ENCODE measurements around the gene PIEZO2.

The PIEZO2 gene

DNA sequence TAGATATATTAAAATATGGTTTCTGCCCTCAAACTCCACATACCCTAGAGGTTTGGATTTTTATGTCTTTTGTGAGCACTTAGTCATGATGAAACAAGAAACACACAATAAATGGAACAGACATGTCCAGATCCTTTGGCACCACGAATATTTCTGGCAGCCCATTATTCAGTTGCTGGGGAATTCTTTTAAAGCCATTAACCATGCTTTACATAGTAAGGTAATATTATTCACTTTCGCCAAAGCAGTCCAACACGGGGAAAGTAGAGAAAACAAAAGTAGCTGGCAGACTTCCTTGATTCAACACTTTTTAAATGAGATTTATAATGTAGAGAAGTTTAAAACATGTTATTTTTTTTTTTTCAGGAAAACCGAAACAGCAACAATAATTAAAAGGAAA is 235.4 kb downstream of the PIEZO2 start:
- DNase-seq = no peak
- ATAC-seq (replicated peaks) = no peak
- no peaks in the 10 kb centered on the region for H3K9me3 Mint-ChIP-seq
- no peak overlapping the region for H3K4me3 Mint-ChIP-seq
- H3K4me1 Mint-ChIP-seq = no peaks in the 10 kb centered on the region
- no peaks in the 10 kb centered on the region for H3K36me3 Mint-ChIP-seq
- H3K27me3 Mint-ChIP-seq = no peaks in the 10 kb centered on the region
- no peak overlapping the region for H3K27ac Mint-ChIP-seq

DNA sequence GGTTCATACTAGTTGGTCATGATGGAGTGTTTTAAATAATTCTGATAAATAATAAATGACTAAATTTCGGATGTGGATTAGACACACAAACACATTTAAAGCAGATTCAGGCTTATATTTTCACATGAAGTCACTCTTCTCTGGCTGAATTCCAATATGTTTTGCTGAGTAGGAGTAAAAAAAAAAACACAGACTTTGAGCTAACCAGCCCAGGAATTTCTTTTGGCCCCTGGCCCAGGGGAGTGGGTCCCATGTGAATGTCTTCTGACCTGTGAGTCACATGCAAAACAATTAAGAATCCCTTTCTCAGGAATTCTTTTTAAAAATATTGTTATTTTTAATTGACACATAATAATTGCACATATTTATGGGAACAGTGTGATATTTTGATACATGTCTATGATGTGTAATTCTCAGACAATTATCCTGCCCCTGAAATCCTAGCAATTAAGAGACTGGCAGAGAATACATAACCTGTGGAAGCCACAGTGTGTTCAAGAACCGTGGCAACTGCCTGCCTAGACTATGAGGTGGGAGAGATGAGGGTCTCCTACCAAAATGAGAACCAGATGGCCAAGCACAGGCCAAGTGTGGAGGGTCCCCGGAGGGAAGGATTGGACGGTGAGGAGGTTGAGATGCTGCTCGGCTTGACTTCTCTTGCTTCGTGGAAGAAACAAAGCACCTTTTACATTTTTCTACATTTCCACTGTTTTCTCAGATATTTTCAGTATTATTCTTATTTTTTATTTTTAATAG is 236.4 kb downstream of the PIEZO2 start:
- DNase-seq (no peak), ATAC-seq (replicated peaks) (no peak)
- Mint-ChIP-seq H3K4me1 (no peaks in the 10 kb centered on the region), H3K27me3 (no peaks in the 10 kb centered on the region), H3K9me3 (no peaks in the 10 kb centered on the region), H3K4me3 (no peak overlapping the region), H3K27ac (no peak overlapping the region), H3K36me3 (no peaks in the 10 kb centered on the region)

DNA sequence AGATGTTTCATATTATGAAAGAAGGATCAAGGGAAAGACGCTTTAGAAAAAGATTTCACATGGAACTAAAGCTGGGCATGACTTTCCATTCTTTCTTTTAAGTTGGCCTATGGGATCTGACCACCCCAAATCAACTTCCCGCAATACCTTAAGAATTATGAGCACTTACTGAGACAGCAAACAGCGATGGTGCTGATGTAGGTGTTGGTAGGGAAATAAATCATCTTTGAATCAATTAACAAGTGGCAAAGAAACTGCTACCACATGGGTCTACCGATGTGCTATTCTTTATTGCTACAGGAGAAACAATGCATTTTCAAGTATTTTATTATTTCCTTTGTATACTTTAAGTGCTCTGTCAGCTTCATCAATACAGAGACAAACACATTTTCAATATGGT is 239.6 kb downstream of the PIEZO2 start:
- no peak for DNase-seq
- Mint-ChIP-seq H3K27me3 (no peaks in the 10 kb centered on the region), H3K36me3 (no peaks in the 10 kb centered on the region), H3K9me3 (no peaks in the 10 kb centered on the region), H3K4me1 (no peaks in the 10 kb centered on the region), H3K4me3 (no peak overlapping the region), H3K27ac (no peak overlapping the region)
- no peak for ATAC-seq (replicated peaks)

DNA sequence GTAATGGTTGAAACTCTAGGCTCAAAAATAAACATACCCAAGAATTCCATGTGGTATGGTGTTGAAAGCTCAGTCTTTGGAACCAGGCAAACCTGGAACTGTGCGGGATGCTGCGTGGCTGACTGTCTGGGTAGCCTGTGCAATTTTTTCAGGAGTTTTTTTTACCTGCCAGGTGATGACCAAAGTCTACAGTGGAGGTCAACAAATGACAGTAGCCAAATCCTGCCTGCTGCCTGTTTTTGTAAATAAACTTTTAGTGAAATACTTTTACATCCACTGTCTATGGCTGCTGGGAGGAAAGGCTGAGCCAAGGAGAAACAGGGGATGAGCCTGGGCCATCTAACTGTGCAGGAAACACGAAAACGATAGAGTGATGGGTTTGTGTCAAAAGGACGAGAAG is 240.6 kb downstream of the PIEZO2 start:
- no peak overlapping the region for H3K4me3 Mint-ChIP-seq
- no peaks in the 10 kb centered on the region for H3K9me3 Mint-ChIP-seq
- H3K27ac Mint-ChIP-seq = no peak overlapping the region

DNA sequence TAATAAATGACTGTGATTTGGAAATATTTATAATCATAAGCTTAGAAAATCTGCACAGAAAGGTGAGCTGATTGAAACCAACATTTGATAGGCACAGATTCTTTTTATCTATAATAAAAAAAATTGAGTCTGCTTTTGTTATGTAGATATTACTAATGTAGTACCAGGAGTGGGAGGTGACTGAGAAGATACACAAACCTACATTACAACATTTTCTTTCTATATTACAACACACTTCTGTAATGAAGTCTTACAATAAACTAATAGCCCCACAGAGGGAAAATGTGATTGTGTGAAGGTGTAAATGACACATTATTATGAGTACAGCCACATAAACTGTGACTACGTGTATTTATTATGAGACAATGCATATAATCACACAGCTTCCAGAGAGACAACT is 241.6 kb downstream of the PIEZO2 start:
- ATAC-seq (replicated peaks) (no peak), DNase-seq (no peak)
- no peaks in the 10 kb centered on the region for H3K36me3 Mint-ChIP-seq

More for the DNA sequence above, 240.6 kb downstream of the PIEZO2 start:
- Mint-ChIP-seq H3K4me1 (no peaks in the 10 kb centered on the region), H3K27me3 (no peaks in the 10 kb centered on the region), H3K36me3 (no peaks in the 10 kb centered on the region)
- DNase-seq (no peak), ATAC-seq (replicated peaks) (no peak)

DNA sequence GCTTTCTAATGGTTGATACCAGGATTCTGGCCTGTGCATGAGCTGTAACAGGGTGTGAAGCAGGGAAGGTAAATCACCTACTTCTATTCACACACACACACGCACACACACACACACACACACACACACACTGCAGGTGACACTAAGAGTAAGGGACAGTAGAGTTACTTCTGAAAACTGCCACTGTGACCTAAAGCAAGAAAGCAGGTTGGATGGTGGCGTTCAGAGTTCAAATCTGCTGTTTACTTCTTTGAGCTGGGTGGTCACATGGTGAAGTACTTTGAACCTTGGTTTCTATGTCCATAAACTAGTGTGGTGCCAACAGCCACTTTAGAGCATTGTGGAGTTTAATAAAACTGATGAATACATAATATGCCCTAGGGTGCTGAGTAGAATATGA is 248.0 kb downstream of the PIEZO2 start:
- DNase-seq = no peak
- no peak for ATAC-seq (replicated peaks)

More for the DNA sequence above, 241.6 kb downstream of the PIEZO2 start:
- Mint-ChIP-seq H3K27me3 (no peaks in the 10 kb centered on the region), H3K4me3 (no peak overlapping the region), H3K9me3 (no peaks in the 10 kb centered on the region), H3K27ac (no peak overlapping the region), H3K4me1 (no peaks in the 10 kb centered on the region)

DNA sequence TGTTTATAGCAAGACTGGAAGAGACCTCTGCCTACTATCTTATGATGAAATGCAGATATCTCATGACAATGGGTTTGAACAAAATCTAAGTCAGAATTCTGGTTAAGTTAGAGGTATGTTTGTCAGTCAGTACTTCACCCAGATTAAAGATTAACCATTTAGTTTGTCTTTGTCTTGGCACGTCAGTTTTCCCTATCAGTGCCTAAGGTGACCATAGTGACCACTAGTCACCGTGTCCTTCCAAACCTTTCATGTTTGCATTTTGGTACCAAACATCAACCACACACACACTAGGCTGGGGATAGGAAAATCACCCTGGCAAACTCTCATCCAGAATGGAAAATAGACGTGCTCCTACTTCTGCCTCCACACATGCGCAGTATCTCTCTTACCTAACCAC is 248.9 kb downstream of the PIEZO2 start:
- Mint-ChIP-seq H3K27me3 (peaks cover 6 to 22% of the 10 kb centered on the region in 2 donors), H3K36me3 (no peaks in the 10 kb centered on the region), H3K4me3 (no peak overlapping the region), H3K4me1 (peaks cover 6 to 9% of the 10 kb centered on the region in 2 donors), H3K27ac (no peak overlapping the region), H3K9me3 (peaks cover 2 to 6% of the 10 kb centered on the region in 2 donors)
- no peak for DNase-seq
- ATAC-seq (replicated peaks) = no peak

More for the DNA sequence above, 248.0 kb downstream of the PIEZO2 start:
- peaks cover 6 to 9% of the 10 kb centered on the region in 2 donors for H3K4me1 Mint-ChIP-seq
- no peaks in the 10 kb centered on the region for H3K36me3 Mint-ChIP-seq
- no peak overlapping the region for H3K27ac Mint-ChIP-seq
- H3K4me3 Mint-ChIP-seq = no peak overlapping the region
- H3K27me3 Mint-ChIP-seq = peaks cover 6 to 22% of the 10 kb centered on the region in 2 donors
- peaks cover 2 to 6% of the 10 kb centered on the region in 2 donors for H3K9me3 Mint-ChIP-seq

DNA sequence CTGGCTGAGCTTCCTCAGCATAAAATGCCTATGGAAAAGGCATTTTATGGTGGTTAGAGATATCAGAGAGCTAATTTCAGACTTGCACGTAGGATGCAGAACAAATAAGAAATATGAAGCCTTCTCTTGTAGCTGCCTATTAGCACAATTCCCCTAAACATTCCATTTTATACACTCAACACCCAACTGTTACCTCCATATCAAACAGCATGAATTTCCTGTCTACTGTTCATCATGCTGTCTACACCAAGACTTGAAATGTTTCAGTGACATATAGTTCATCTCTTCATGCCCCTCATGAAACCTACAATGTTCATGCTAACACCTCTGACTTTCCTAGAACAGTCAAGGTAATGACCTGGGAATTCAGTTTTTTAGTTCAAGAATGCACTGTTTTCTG is 249.9 kb downstream of the PIEZO2 start:
- DNase-seq (no peak), ATAC-seq (replicated peaks) (no peak)
- no peak overlapping the region for H3K4me3 Mint-ChIP-seq
- H3K36me3 Mint-ChIP-seq = no peaks in the 10 kb centered on the region
- peaks cover 2 to 6% of the 10 kb centered on the region in 2 donors for H3K9me3 Mint-ChIP-seq
- peaks cover 6 to 24% of the 10 kb centered on the region in 2 donors for H3K27me3 Mint-ChIP-seq
- H3K4me1 Mint-ChIP-seq = peaks cover 6 to 9% of the 10 kb centered on the region in 2 donors
- no peak overlapping the region for H3K27ac Mint-ChIP-seq

DNA sequence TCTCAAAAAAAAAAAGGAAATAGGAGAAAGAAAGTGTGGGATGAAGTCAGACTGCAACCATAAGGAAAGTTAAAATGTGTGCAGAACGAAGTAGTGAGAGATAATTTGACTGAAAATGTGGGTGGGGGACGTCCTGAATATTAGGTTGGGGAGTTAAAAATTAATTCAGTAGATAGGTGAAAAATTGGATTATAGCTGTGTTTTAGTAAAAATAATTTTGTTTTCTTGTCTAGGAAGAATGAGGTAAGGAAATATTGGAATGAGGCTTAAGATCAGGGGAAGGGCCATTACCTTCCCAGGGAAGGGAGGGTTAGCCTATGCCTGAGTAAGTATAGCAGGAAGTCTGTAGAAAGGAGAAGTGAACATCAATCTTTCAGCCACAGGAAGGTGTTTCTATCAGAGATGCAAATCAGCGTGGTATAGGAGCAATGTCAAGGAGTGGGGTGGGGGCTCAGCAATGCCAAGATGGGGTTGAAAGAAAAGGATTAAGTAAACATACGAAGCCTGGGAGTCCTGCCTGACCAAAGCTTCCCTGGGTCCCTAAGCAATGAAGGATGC is 250.9 kb downstream of the PIEZO2 start:
- Mint-ChIP-seq H3K27ac (no peak overlapping the region), H3K4me3 (no peak overlapping the region), H3K27me3 (peaks cover 6 to 33% of the 10 kb centered on the region in 2 donors), H3K9me3 (peaks cover 2 to 6% of the 10 kb centered on the region in 2 donors), H3K36me3 (no peaks in the 10 kb centered on the region), H3K4me1 (peaks cover 9 to 11% of the 10 kb centered on the region in 2 donors)
- DNase-seq (no peak), ATAC-seq (replicated peaks) (no peak)

DNA sequence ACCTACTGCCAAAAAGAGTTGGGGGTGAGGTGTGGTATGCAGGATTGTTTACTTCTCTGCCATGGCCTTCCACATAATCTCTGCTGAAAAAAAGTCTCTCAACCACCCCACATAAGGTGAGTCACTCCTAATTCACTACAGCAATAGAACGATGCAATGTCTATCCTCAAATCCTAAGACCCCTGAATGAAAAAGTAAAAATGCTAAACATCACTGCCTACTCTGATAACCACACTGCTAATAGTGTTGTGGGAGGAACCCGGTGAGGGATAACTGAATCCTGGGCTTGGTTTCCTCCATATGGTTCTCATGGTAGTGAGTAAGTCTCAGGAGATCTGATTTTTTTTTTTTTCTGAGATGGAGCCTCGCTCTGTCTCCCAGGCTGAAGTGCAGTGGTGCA is 252.5 kb downstream of the PIEZO2 start:
- H3K4me3 Mint-ChIP-seq = no peak overlapping the region
- H3K27ac Mint-ChIP-seq = no peak overlapping the region
- no peak for ATAC-seq (replicated peaks)
- no peak for DNase-seq
- H3K4me1 Mint-ChIP-seq = peaks cover 9 to 11% of the 10 kb centered on the region in 2 donors
- peaks cover 11 to 36% of the 10 kb centered on the region in 2 donors for H3K27me3 Mint-ChIP-seq
- no peaks in the 10 kb centered on the region for H3K36me3 Mint-ChIP-seq
- peaks cover 2 to 6% of the 10 kb centered on the region in 2 donors for H3K9me3 Mint-ChIP-seq

DNA sequence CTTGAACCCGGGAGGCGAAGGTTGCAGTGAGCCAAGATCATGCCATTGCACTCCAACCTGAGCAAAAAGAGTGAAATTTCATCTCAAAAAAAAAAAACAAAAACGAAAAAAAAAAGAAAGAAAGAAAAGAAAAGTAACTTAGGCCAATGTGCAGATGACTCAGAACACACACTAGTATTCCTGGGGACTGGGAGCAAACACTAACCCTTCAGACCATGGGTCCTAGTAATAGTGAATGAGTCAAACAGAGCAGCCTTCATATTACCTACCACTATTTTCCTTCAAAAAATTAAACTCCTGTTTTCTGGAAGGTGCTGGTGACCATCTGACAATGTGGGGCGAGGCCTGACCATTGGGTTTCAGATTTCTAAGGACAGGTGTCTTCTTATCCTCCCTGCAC is 253.4 kb downstream of the PIEZO2 start:
- Mint-ChIP-seq H3K9me3 (peaks cover 2 to 6% of the 10 kb centered on the region in 2 donors), H3K27me3 (peaks cover 11 to 36% of the 10 kb centered on the region in 2 donors), H3K4me1 (peaks cover 9 to 11% of the 10 kb centered on the region in 2 donors), H3K4me3 (no peak overlapping the region), H3K36me3 (no peaks in the 10 kb centered on the region), H3K27ac (no peak overlapping the region)
- ATAC-seq (replicated peaks) = no peak
- DNase-seq = no peak

DNA sequence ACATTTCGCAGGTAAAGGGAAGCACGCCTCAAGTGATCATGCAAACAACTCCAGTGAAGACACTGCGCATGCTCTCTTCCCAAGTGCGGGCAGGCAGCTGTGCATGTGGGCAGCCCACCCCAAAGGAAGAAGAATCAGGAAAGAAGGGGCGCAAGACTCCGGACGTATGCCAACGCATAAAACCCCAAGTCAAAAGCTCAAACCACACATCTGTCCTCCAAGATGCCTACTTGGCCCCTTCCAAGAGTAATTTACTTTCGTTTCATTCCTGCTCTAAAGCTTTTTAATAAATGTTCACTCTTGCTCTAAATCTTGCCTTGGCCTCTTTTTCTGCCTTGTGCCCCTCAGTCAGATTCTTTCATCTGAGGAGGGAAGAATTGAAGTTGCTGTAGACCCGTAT is 254.9 kb downstream of the PIEZO2 start:
- H3K27ac Mint-ChIP-seq = no peak overlapping the region
- H3K27me3 Mint-ChIP-seq = peaks cover 11 to 27% of the 10 kb centered on the region in 2 donors
- H3K4me3 Mint-ChIP-seq = no peak overlapping the region
- DNase-seq (no peak), ATAC-seq (replicated peaks) (no peak)
- no peaks in the 10 kb centered on the region for H3K36me3 Mint-ChIP-seq
- H3K4me1 Mint-ChIP-seq = peaks cover 9 to 11% of the 10 kb centered on the region in 2 donors
- H3K9me3 Mint-ChIP-seq = peaks cover 2 to 6% of the 10 kb centered on the region in 2 donors

DNA sequence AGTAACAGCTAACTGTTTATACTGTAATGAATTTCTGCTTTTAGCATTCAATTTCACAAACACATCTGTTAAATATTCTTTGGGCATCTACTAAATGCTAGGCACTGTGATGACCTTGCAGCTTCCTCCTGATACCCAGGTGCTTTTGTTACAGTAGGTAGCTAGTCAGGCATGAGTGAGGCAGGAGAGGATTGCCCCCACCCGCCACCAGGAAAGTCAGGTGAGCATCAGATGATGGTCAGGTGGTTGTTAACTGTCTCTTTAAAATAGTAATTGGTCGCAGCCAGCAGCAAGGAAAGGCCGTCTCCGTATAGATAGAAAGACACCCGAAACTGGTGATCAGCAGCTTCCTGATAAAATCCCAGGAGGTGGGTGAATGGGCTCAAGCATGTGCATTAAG is 255.6 kb downstream of the PIEZO2 start:
- Mint-ChIP-seq H3K27me3 (peaks cover 11 to 20% of the 10 kb centered on the region in 2 donors), H3K9me3 (peaks cover 2 to 6% of the 10 kb centered on the region in 2 donors), H3K36me3 (no peaks in the 10 kb centered on the region), H3K27ac (no peak overlapping the region), H3K4me1 (peaks cover 8 to 11% of the 10 kb centered on the region in 2 donors), H3K4me3 (no peak overlapping the region)
- DNase-seq (no peak), ATAC-seq (replicated peaks) (no peak)

DNA sequence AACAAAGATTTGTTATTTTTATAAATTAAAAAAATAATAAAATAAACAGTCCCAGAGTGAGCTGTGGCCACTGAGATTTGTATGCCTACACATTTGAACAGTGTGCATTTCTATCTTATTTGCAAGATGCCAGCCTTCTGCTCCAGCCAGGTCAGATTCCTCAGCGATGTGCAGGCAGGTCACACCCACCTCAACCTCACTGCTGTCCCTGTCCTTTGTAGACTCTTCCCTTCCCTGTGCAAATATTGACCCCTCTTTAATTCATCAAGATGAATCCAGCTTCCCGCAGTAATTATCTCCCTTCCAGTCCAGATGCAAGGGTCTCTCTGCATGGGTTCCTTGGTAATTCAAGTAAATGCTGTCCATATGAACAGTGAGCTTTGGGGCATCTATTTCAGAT is 256.2 kb downstream of the PIEZO2 start:
- H3K4me3 Mint-ChIP-seq = no peak overlapping the region
- no peaks in the 10 kb centered on the region for H3K36me3 Mint-ChIP-seq
- no peak overlapping the region for H3K27ac Mint-ChIP-seq
- H3K27me3 Mint-ChIP-seq = peaks cover 10 to 20% of the 10 kb centered on the region in 2 donors
- no peak for ATAC-seq (replicated peaks)
- peaks cover 0 to 1% of the 10 kb centered on the region in 2 donors for H3K9me3 Mint-ChIP-seq
- no peak for DNase-seq
- peaks cover 3 to 6% of the 10 kb centered on the region in 2 donors for H3K4me1 Mint-ChIP-seq

DNA sequence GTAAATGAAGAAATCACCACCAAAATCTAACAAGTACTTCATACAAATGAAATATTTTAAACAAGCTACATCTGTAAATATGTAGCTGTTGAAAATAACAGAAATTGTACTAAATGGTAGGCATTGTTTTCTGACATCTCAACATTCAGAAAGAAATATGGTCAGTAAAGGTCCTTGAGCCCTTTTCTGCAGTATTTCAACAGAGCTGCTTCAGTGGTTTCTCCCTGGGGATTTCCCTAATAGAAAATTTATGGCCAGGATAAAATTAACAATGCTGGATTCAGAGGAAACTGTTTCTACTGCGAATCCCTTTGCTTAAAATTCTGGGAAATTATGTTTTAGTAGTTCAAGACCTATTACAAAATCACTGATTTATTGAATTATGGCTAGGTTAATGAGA is 256.6 kb downstream of the PIEZO2 start:
- H3K4me1 Mint-ChIP-seq = peaks cover 0 to 4% of the 10 kb centered on the region in 2 donors
- no peak overlapping the region for H3K4me3 Mint-ChIP-seq
- no peaks in the 10 kb centered on the region for H3K9me3 Mint-ChIP-seq
- peaks cover 10 to 20% of the 10 kb centered on the region in 2 donors for H3K27me3 Mint-ChIP-seq
- no peaks in the 10 kb centered on the region for H3K36me3 Mint-ChIP-seq
- ATAC-seq (replicated peaks) = no peak
- DNase-seq = no peak
- no peak overlapping the region for H3K27ac Mint-ChIP-seq
